ENCODE measurements around the gene CYP27A1.

Gene CYP27A1

GRCh38 chr2:218859988-218860831, 78.3 kb downstream of the CYP27A1 start:
- DNase-seq = no peak

DNA sequence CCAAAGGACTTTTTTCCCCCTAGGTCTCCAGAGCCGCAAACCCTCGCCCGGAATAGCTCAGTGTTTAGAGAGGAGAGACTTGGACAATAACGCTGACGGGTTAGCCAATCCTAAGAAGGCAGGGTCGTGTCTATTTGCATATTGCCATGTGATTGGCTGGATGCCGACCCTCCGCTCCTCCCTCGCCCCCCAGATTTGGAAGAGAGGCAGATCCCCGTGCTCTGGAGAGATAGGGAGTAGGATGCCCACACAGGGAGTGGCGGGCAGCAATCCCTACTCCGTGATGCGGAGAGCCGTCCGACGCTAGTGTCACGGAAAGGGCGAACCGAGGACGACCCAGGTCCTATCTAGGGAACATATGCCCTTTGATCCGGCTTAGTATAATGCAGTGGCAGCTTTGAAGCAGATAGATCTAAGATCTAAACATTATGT, 79.0 kb downstream of the CYP27A1 start:
- peak; percentile 86 to 88 for DNase-seq

DNA sequence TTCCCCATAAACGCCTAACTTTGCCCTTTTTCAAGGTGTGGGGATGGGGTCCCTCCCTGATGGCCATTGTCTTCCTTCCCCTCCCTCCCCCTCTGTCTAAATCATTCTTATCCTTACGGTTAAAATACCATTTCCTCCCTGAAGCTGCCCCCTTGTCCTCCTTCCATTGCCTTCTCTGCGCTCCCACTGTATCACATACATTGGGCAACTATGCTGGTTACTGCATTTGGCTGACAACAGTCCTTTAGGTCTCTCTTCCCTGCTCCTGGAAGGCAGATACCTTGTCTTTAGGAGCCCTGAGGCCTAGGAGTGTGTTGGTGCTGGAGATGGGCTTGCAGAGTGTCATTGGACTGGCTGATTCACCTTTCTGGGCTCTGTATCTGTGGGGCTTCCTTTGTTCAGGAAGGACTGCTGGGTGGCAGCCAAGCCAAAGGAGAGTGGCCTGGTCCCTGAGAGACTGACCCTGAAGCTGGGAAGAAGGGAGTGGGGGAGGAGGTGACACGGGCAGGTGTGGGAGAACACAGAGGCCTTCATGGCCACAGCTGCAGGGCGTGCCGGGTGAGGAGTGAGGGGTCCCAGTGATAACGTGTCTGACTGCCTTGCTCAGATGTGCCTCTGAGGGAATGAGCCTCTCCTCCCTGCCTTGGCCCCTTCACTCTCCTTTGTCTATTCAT, 79.8 kb downstream of the CYP27A1 start:
- no peak for DNase-seq

DNA sequence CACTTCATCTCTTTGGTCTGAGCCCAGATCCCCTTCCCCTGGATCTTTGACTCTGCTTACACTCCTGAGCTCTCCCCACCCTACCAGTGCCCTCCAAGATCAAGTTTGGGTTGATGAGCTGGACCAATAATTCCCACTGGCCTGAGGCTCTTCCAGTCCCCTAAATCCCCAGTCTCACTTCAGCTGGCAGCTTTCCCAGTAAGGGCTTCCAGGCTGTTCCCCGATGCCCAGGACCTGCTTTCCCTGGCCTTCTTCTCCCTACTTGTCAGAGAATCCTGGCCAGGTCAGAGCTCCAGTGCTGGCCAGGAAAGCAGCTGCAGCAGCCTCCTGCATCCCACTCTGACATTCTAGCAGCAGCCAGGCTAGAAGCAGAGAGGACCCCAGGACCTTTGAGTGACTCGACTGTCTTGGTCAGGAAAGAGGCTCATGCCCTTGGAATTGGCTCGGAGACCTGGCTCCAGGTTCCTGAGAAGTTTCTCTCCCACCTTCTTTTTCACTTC, 81.1 kb downstream of the CYP27A1 start:
- no peak for DNase-seq

All from SHP77 (cell line).